ENCODE measurements around the gene NXN.
"Not testable (repeated sequence)": the region's sequence is repeated elsewhere in the genome, so short reads cannot be mapped to it uniquely, and the experiment has no call there.

NXN gene

GRCh38 chr17:978103-979093 lies 1.2 kb downstream of the NXN start:
- no peak for DNase-seq

DNA sequence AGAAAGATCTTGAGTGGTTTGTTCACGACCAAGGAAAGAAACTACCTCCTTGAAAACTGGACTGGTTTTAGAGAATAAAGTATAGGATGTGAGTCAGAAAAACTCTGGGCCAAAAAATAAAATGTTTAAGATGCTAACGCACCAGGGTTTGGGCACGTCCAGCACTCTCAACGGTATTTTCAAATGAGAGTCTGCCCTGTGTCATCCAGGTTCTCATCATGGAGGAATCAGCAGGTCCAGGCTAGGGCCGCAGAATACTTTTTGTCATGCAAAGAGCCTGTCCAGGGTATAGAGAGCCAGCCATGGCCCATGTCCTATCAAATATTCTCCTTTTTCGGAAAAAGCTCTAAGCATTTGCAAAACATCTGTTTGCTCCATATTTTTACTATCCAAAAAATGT lies 2.4 kb downstream of the NXN start:
- no peak for DNase-seq

DNA sequence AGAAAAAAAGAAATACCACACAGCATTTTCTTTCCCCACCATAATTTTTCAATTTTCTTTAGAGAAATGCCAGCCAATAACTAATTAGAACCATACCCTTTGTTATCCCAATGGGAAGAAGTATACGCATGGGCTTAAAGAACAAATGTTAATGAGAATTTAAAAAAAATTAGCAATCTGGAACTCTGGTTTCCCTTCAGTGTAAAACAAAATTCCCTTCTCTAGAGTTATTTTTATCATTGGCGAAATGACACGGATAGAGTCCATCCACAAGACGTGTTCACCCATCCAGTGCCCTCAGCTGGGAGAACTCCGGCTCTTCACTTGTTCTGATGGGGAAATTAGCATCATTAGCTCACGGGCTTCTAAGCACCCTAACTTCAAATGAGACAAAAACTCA lies 3.3 kb downstream of the NXN start:
- no peak for DNase-seq

- no peak for DNase-seq
Measured at GRCh38 chr17:975371-975915, 4.1 kb downstream of the NXN start.

DNA sequence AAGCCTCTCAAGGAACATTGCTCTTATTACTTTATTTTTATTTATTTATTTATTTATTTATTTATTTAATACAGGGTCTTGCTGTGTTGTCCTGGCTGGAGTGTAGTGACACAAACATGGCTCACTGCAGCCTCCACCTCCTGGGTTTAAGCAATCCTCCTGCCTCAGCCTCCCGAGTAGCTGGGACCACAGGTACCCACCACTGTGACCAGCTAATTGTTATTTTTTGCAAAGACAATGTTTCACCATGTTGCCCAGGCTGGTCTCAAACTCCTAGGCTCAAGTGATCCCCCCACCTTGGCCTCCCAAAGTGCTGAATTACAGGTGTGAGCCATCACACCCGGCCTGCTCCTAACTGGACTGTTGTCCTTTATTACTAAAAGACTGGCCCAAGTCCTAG lies 4.8 kb downstream of the NXN start:
- not testable (repeated sequence) for DNase-seq

DNA sequence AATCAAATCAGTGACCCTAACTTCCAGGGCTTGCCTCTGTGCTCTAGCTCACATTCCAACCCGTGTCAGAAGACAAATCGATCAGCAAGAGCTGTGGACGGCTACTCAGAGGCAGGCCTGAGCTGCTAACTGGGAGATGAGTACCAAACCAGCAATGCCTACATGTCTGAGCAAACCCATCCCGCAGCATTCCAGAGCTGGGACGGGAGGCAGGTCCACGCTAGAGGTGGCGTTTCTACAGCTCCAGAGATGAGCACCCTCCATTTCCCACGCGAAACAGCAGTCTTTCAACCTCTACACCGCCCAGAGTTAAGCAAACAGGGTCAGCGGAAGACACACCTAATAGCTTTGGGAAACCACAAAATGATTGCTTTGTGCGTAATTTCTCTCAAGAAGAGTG lies 6.5 kb downstream of the NXN start:
- no peak for DNase-seq

- not testable (repeated sequence) for DNase-seq
Measured at GRCh38 chr17:971861-972260, 7.7 kb downstream of the NXN start.

DNA sequence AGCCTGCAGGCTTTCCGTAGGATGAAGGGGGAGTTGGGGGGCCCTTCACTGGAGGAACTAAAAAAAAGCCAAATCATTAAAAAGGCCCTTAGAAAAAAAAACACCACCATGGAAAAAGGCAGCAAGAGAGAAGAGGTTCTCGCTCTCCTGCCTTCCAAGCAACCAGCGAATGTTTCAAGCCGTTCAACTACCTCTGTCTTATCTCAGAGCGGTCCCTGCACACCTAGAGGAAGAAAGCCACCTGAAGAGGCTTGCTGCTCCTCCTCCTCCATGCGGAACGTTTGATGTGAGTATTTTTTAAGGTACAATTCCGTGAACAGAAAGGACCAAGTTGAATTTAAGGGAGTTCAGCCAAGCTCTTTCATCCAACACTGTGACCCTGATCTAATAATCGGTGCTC lies 9.2 kb downstream of the NXN start:
- no peak for DNase-seq

- DNase-seq: no peak
Measured at GRCh38 chr17:969811-970355, 9.7 kb downstream of the NXN start.

DNA sequence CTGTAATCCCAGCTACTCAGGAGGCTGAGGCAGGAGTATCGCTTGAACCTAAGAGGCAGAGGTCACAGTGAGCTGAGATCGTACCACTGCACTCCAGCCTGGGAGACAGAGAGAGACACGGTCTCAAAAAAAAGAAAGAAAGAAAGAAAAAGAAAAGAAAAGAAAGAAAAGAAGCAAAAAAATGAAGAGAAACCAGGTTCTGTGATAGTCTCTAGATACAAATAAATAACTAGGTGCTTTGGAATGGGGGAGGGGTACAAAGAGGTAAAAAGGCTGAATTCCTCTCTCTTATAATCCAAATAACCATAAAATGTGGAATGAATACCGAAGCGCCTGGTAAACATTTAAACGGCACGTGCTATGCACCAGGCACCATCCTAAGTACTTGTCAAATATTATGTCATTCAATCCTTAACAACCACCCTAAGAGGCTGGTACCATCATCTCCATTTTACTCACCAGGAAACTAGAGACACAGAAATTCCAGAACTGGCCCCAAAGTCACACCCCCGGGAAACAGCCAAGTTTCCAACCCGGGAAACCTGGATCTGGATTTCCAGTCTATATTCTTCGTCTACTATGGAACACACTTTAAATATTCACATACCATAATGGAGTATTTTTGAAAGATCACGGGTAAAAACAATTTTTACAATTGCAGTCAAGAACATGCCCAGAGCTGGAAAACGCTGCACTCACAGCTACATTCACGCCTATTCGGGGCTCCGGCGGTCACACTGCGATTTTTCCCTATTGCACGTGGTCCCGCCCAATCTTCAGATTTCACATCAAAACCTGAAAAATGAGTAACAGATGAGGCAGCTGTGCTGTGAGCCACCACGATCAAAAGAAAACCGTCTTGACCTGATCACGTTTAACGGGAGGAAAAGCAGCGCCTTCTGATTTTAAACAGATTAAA lies 10.5 kb downstream of the NXN start:
- DNase-seq: no peak

GRCh38 chr17:967122-967521 lies 12.5 kb downstream of the NXN start:
- DNase-seq: no peak

DNA sequence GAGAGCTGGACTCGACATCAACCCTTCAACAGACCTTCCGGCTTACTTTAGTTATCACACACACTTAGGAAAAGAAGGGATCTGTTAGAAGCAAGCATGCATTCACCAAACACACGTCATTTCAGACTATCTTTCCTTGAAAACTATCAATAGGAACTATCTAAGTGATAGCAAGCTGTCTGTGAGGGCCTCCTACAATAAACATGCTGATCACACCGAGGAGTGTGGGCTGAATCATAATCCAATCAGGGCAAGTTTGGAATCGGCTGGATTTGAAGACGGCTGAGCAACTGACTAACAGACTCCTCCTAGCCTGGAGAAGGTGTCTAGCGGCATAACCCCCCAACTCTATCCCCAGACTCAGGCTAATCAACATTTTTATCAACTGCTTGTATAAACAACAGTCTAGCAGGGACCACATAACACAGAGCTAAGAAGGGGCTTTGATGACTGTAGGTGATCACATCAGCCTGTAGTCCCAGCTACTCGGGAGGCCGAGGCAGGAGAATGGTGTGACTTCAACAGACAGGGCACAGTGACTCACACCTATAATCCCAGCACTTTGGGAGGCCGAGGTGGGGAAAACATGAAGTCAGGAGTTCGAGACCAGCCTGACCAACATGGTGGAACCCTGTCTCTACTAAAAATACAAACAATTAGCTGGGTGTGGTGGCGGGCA lies 14.1 kb downstream of the NXN start:
- DNase-seq: no peak

GRCh38 chr17:964876-965275 lies 14.7 kb downstream of the NXN start:
- no peak for DNase-seq

GRCh38 chr17:962670-963069 lies 16.9 kb downstream of the NXN start:
- DNase-seq: no peak

- DNase-seq: no peak
Measured at GRCh38 chr17:962166-962565, 17.4 kb downstream of the NXN start.

DNA sequence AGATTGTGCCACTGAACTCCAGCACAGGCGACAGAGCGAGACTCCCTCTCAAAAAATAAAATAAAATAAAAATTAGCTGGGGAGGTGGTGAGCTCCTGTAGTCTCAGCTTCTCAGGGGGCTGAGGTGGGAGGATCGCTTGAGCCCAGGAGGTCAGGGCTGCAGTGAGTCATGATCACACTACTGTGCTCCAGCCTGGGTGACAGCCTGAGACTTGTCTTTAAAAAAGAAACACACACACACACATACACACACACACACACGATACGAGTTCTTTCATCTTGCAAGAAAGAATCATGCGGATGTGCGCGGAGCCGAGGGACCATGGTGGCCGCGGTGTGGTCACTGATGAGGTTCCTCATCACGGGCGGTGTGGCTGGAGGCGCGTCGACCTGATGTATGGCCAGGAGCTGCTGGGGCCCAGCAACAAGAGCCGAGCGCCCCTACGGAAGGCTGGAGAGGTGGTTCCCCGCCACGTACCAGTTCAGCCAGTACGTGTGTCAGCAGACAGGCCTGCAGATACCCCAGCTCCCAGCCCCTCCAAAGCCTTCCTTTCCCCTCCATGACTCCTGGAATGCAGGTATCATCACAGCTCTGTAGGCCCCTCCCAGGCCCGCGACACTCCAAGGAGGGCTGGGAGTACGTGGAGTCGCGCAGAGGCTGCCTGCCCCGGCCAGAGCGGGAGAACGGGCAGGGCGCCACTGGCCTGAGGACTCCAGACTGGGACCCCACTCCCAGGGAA lies 20.7 kb downstream of the NXN start:
- DNase-seq: no peak

DNA sequence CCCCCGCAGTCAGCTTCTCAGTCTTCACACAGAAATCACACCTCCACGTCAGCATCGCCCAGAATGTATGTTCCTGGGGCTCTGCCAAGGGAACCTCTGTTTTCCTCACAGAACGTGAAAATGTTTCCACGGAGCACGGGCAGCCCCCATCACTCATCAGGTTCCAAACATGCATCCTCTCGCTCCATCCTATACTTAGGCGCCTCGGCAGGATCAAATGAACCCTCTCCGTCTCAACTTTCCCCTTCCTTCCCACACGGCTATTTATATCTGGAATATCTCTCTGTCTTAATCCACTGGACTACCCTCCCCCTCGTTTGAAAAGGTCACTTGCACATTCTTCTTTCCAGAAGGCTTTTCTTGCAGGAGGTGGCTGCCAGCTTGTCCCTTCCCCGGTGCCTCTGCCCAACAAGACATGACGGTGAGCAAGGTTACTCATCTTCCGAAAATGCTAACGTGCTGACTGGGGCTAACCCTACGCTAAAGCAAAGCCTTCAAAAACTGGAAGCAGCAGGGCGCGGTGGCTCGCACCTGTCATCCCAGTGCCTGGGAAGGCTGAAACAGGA lies 21.6 kb downstream of the NXN start:
- DNase-seq: no peak

DNA sequence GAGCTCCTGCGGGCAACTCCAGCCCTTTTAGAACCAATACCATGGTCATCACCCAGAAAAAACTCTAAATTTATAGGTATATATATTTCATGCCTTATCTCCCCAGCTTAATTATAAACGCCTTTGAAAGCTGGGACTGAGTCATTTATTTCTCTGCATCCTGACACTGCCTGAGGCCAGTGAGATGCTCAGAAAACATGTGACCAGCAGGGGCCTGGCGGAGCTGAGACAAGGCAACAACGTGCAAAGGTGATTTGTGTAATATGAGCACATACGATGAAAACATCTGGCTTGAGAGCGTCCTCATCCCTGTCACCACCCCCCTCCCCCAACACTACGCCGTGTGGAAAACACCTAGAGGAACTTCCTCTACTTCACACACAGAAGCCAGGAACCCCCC lies 22.7 kb downstream of the NXN start:
- no peak for DNase-seq

- DNase-seq: no peak
Measured at GRCh38 chr17:954431-955164, 25.0 kb downstream of the NXN start.

GRCh38 chr17:953767-954166 lies 25.8 kb downstream of the NXN start:
- DNase-seq: no peak

GRCh38 chr17:952592-952991 lies 27.0 kb downstream of the NXN start:
- not testable (repeated sequence) for DNase-seq

All from activated T-cell treated with anti-CD3 and anti-CD28 coated beads, Interleukin-2, amount 50 U/mL, for 48 hours (primary cell).